Activated naive CD8-positive, alpha-beta T cell treated with anti-CD3 and anti-CD28 coated beads, Interleukin-2, amount 50 U/mL, for 16 hours (primary cell): ENCODE results near the gene PHLDB2.

Experiments
- DNase-seq: peaks from one replicate; pipeline ENCODE4 v3.0.0-alpha.2; 2020; ENCODE audit warnings: low read depth, low spot score

The PHLDB2 gene

DNA sequence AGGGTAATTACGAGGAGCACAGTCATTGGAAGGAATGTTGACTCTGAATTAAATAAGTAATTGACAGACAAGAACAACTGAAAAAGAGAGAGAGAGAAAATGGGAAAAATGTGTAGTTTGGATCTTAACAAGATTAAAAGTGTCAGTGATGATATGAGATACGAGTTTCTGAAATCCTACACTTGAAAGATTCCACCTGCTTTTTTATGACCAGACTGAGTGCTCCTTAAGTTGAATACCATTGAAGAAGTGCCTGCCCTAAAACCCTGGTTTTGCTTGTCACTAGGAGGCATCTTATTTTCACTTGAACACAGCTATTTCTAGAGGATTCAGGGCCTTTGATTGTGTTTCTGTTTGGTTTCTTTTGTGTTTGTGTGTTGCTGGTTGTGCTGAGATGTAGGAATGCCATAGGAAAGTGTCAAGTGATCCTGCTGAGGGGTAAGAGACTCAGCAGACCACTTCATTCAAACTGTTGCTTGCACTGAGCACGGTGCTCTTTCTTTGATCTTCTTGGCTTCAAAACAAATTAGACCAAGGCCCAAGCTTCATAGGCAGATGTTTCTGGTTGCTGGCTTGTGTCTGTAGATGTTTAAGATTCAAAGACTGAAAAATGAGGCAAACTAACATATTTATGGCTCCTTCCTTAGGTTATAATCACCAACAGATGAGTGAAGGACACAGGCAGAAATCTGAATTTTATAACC lies 102.5 kb downstream of the PHLDB2 start:
- no peak for DNase-seq

GRCh38 chr3:111963424-111963823 lies 104.4 kb downstream of the PHLDB2 start:
- DNase-seq: no peak

GRCh38 chr3:111965484-111965883 lies 106.4 kb downstream of the PHLDB2 start:
- no peak for DNase-seq

DNA sequence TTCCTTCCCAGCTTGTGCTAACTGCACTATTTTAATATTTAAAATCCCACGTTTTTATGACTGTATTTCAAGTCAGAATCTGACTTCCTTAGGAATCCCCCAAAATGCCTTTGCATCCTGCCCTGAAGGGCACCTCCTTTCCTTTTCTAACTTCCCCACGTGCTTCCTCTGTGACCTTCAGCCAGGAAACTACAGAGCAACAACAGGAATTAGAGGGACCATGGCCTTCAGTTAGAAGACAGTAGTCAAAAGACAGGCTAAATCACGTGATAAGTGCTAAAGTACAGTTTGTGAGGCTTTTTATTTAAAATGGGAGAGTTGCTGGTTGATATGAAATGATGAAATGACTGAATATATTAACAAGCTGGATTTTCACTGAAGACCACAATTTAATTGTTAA lies 108.0 kb downstream of the PHLDB2 start:
- DNase-seq: no peak

DNA sequence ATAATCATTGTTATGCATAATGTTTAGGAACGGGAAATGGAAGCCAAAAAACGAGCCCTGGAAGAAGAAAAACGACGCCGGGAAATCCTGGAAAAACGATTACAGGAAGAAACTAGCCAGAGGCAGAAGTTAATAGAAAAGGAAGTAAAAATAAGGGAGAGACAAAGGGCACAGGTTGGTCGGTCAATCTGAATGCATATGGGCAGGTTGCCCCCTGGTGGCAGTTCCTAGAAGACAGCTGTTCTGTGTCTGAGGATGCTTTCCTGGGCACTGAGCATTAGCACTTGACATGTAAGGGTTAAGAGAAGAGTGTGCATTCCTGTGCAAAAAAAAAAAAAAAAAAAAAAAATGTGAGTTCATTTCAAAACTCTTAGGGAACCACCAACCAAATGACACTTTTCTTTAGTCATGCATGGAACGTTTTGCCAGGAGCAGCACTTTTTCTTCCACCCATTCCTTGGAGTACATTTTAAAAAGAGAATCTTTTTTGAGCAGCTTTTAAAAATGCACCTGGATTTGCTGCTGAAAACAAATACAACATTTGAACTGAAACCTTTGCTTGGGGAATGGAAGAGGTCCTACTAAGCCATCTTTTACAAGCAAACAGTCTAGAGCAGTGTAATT lies 108.7 kb downstream of the PHLDB2 start:
- DNase-seq: peak; percentile 65

GRCh38 chr3:111968319-111969054 lies 109.4 kb downstream of the PHLDB2 start:
- no peak for DNase-seq

- no peak for DNase-seq
Observed at GRCh38 chr3:111970376-111970775, 111.3 kb downstream of the PHLDB2 start.

- DNase-seq: no peak
Observed at GRCh38 chr3:111971533-111972130, 112.6 kb downstream of the PHLDB2 start.

GRCh38 chr3:111972891-111973290 lies 113.8 kb downstream of the PHLDB2 start:
- no peak for DNase-seq

- no peak for DNase-seq
Observed at GRCh38 chr3:111975131-111975530, 116.1 kb downstream of the PHLDB2 start.

GRCh38 chr3:111976254-111976653 lies 117.2 kb downstream of the PHLDB2 start:
- no peak for DNase-seq

DNA sequence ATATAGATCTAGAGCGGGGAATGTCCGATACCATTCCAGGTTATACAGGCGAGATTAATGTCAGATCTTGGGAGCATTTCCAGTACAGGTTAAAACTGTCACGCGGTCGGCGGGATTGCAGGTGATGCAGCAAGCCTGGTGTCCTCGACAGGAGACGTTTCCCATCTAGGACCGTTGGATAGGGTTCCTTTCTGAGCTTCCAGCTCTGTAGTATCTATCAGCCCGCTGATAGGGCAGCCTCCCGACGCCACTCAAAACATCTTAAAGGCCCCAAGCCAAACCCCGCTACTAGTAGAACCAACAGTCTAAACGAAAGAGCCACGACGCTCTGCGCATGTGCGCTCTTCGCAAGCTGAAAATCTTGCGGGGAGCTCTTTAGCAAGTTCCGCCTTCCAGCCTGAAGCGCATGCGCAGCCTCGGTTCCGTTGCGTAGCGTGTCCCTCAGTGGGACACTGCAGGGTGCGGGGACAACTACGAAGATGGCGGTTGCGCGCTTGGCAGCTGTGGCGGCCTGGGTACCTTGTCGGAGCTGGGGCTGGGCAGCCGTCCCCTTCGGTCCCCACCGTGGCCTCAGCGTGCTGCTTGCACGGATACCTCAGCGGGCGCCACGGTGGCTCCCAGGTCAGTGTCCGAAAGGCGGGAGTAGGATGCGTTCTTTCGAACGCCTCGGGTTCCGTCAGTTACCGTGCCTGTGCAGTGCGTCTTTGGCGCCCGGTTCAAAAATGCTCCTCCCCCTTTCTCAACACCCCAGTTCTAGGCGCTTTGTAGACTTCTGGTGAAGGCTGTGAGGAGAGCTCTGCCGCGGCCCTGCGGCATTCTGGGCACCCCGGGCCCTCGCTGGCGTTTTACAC lies 119.7 kb downstream of the PHLDB2 start, which contains the start of gene ABHD10:
TSS of gene ABHD10 (plus strand) at position 444 of the 851 bp plus-strand sequence. CDS start at position 480, 36 bp downstream.
- peak; percentile 89 for DNase-seq

GRCh38 chr3:111979434-111980038 lies 120.5 kb downstream of the PHLDB2 start:
- no peak for DNase-seq

GRCh38 chr3:111980716-111981456 lies 121.8 kb downstream of the PHLDB2 start:
- no peak for DNase-seq

- DNase-seq: no peak
Observed at GRCh38 chr3:111981457-111981763, 122.3 kb downstream of the PHLDB2 start.

GRCh38 chr3:111984636-111985298 lies 125.7 kb downstream of the PHLDB2 start:
- DNase-seq: no peak

GRCh38 chr3:111986800-111987199 lies 127.7 kb downstream of the PHLDB2 start:
- DNase-seq: no peak

GRCh38 chr3:111989061-111989678 lies 130.1 kb downstream of the PHLDB2 start:
- no peak for DNase-seq

- DNase-seq: no peak
Observed at GRCh38 chr3:111993038-111993437, 134.0 kb downstream of the PHLDB2 start.
